NCI-H82 (cell line): Measurements from ENCODE around the gene ROBO1.
A peak's percentile ranks its signal among the peaks of the same experiment; 100 is the strongest.
"Not testable (repeated sequence)": the region's sequence is repeated elsewhere in the genome, so short reads cannot be mapped to it uniquely, and the experiment has no call there.

ENCODE experiments used
- DNase-seq: peaks from one replicate; lab custom pipeline; 2025; lab: John Stamatoyannopoulos, UW

The ROBO1 gene

DNA sequence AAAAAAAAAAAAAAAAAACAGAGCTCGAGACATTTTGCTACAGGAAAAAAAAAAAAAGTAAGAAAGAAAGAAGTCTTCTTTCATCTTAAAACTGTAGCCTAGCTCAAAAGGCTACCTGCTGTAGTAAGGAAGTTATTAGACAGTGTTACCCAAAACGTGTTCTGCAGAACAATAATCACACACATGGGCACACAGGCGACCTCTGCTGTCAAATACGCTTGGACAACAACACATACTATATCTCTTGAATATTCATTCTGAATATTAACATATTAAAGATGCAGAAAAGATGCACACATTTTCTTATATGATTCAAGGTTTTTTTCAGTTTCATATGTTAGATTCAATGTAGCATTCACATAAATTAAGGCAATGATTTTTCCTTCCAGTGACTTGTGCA lies 215.8 kb downstream of the ROBO1 start:
- no peak for DNase-seq

GRCh38 chr3:79551321-79551892 lies 216.4 kb downstream of the ROBO1 start:
- no peak for DNase-seq

DNA sequence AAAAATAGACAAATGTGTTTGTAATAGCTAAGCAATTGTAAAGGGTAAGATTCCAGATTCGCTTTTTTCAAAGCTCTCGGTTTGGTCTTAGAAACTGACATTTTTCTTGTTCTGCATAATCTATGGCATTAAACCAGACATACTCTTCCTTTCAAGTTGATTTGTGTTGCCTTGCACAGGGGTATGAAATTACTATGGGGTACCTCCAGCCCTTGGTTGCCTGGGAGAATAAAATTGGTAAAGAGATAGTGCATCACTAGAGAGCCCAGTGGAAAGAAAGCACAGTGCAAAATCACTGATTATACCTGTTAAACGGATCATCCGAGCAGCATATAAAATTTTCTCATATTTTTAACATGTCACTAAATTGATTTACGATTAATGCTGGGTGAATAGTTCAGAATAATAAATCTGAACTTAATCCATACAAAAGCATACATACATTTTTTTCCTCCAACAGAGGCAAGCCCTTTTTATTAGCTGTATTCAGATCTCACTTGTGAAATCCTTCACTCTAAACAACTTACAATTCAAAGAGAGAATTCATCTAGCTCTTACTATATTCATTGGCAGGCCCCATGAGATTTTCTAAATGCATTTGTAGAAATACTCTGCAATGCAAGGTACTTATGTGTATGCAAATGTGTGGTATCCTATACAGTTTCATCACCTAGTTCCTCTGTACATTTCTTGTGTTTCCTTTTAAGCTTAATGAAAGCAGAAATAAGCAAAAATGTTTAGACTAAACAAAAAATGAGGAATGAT lies 224.4 kb downstream of the ROBO1 start:
- no peak for DNase-seq

DNA sequence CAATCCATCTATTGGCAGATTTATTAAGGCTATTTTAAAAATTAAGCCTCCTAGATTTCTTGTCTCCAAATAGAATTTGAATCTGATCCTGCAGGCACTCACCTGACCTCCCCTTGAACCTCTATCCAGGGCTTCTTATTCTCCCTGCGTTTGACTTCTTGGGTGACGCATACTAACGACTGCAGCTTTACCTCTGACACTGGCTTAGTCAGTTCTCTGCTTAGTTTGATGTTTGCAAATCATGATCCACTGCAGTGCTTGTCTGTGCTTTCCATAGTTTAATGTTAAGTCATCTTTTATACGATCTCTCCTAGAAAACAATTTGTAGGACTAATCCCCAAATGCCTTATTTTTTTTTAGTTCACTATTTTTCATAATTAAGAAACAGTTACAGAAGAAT lies 233.1 kb downstream of the ROBO1 start:
- no peak for DNase-seq

DNA sequence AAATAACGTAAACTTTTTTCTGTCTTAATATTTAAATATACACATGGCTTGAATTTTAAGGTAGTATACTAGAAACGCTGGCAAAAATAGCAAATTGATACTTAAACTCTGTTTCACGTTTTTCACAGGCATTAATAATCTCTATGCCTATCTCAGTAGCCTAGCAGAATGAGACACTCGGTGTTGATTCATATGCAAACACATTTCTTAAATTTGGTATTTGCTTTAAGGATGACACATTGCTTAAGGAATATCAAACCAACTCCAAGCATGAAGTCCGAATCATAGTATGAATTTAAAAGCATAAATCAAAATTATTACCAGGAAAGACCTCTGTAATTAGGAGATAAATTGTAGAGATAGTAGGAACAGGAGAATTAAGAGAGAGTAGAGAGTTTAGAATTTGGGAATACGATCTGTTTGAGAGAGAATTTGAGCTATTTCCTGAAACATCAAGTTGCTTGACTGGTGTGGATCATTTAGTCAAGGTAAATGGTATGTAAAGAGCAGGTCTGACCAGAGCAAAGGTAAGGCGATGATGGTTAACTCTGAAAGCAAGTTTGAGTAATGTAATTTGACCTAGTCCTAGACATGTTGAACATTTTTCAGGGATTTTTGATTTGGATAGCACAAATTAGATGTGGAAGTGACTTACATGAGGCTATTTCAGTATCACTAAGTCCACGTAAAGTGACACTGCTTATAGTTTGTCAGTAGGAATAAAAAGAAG lies 236.1 kb downstream of the ROBO1 start:
- no peak for DNase-seq

DNA sequence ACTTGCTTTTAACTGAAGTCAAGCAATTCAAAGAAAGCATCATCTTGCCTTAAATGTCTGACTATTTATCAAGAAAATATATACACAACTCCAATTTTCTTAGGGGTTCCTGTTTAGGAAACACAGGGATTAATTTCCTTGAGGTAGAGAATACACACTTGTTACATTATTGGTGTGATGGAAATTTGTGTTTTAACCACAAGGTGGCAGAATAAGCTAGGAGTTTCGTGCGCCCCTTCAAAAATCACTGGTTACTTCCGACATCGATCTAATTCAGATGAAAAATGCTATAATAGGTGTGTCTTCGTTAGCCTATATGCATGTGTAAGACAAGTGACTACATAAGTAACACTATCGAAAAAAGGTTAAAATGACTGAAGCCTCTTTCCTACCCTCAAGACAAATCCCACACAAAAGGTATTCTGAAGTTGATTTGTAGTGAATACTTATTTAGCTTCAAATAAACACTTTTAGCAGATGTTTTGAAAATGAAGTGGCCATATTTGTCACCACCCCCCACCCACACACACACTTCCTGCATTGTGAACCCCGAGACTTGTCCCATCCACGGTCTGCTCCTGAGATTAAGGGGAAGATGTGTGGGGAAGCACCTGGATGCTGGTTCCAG lies 246.5 kb downstream of the ROBO1 start:
- DNase-seq: peak; percentile 65

GRCh38 chr3:79517766-79518413 lies 249.9 kb downstream of the ROBO1 start:
- peak; percentile 61 for DNase-seq

DNA sequence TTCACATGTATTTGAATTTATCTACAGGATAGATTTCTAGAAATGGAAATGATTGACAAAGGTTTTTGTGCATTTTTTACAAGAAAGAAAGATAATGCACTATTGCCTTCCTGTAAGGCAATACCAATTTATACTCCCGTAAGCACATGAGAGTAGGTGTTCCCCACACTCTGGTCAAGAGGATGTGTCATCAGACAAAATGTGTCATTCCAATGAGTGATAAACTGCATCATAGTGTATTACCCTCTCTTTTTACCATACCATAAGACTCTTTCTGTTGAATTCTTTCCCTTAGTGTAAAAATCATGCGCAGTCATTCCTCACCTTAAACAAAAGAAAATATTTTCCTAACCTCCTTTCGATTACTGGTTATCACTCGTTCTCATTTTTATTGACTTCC lies 251.0 kb downstream of the ROBO1 start:
- DNase-seq: no peak

- DNase-seq: no peak
Observed at GRCh38 chr3:79515072-79515471, 252.7 kb downstream of the ROBO1 start.

DNA sequence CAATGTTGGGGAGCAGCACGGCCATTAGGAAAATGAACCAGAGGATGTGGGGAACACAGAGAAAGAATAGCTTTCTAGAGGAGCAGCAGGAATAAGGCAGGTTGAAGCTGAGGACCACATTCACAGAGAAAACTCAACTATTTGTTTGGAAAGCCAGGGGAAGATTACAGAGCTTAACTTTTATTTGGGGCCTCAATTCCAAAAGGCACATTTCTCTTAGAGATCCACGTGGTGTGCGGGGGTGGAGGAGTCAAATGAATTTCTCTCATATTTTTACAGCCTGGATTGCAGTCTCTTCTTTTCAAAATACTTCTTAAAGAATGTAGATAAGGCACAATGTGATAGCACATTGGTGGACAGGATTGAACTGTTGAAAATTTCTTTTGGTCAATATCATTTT lies 253.7 kb downstream of the ROBO1 start:
- no peak for DNase-seq

- DNase-seq: peak; percentile 10
Observed at GRCh38 chr3:79506751-79507150, 261.0 kb downstream of the ROBO1 start.

DNA sequence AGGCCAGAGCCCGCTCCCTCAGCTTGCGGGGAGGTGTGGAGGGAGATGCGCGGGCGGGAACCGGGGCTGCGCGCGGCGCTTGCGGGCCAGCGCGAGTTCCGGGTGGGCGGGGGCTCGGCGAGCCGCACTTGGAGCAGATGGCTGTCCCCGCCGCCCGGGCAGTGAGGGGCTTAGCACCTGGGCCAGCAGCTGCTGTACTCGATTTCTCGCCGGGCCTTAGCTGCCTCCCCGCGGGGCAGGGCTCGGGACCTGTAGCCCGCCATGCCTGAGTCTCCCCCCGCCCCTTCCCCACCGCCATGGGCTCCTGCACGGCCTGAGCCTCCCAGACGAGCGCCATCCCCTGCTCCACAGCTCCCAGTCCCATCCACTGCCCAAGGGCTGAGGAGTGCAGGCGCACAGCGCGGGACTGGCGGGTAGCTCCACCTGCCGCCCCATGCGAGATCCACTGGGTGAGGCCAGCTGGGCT lies 265.5 kb downstream of the ROBO1 start:
- DNase-seq: not testable (repeated sequence)

DNA sequence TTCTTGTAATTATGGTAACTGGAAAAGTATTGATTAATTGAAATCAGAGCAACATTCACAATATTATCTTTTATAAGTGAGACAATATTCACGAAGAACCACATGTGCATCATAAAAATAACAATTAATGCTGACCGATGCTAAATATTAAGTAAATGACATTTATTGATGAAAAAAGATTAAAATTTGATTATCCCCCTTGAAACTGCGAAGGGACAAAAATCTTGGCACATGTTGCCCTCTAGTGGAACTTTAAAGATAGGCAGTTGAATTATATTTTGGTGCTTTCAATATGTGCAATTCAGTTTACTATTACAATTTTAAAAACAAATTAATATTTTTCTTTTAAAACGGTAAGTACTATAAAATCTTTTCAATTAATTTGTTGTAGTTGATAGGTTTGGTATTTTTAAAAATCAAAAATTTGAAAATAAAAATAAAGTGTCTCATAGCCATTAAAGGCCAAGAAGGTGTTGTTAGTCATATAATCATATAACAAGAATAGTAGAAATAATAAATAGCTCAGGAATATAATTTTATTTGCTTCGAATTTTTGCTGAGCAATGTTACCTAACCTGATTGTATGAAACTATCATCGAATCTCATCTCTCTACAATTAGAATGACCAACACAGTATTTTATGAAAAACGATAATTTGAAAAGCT lies 270.2 kb downstream of the ROBO1 start:
- DNase-seq: peak; percentile 31

- DNase-seq: no peak
Observed at GRCh38 chr3:79491029-79491641, 276.7 kb downstream of the ROBO1 start.

DNA sequence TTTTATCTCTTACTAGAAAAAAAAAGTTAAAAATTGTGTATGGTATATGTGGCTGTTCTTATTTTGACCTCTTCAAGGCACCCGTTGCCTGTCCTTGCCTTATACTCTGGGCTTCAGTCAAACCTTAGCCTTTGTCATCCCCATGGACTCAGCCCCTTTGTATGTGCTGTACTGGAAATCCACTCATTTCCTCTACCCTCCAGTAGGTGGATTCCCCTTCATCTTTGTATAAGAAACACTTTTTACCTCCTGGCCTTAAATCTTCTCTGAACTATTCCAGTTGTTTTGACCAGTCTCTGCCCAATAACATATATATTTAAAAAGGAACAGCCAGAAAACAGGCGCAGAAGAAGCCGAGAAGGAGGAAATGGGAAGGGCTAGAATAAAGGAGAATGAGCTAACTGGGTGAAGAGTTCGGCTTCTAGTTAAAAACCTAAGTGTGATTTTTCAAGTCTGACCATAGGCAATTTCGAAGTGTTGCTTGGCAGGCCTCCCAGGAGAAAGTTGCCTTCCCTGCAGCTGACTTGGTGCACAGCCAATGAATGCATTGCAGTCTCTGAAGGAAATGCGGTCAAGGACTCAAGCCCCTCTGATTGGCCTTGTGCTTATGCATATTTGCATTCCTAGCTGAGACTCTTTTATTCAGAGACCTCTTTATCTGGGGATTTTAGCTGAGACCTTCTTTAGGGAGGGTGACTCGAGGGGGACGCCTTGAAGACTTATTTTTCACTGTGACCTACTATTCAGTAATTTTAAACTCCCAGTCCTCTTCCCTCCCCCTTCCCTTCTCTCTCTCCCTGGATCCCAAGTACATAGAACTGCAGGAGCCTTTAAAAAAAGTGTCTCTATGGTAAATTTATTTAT lies 277.4 kb downstream of the ROBO1 start:
- peak; percentile 1 for DNase-seq

DNA sequence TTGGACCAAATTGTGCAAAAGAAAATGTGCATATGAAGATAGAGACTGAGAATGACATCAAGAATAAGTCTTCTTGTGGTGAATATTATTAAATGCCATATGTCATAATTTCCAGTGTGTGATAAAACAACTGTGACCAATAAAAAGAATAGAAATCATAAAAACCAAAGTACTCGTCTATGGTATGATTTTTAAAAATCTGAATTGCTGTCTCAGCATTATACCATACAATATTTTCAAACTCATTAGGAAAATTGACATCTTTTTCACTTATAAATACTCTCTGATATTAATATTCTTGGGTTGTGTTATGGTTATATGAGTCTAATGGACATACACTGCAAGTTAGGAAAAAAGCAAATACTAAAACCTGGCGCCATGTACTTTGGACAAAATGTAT lies 279.4 kb downstream of the ROBO1 start:
- DNase-seq: no peak

GRCh38 chr3:79480746-79481145 lies 287.1 kb downstream of the ROBO1 start:
- no peak for DNase-seq

GRCh38 chr3:79478620-79479019 lies 289.2 kb downstream of the ROBO1 start:
- DNase-seq: no peak

GRCh38 chr3:79477242-79477641 lies 290.6 kb downstream of the ROBO1 start:
- no peak for DNase-seq

DNA sequence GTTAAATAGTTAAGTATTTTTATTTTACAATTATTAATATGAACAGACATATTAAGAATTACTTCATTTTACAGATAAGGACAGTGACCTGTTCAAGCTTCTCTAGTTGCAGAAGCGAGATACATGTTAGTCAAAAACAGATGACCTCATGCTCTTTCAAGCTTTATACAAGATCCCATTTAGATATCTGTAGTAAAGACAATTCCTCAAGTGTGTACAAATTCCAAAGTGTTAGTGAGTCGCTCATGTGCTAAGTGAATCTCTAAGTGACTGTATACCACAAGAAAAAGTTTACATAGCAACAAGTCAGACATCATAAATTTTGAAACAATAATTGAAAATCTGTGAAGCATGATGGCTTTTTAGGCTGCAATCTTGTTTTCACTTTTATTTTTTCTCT lies 293.8 kb downstream of the ROBO1 start:
- no peak for DNase-seq
